ENCODE results near the gene TREML1.

TREML1 gene

DNA sequence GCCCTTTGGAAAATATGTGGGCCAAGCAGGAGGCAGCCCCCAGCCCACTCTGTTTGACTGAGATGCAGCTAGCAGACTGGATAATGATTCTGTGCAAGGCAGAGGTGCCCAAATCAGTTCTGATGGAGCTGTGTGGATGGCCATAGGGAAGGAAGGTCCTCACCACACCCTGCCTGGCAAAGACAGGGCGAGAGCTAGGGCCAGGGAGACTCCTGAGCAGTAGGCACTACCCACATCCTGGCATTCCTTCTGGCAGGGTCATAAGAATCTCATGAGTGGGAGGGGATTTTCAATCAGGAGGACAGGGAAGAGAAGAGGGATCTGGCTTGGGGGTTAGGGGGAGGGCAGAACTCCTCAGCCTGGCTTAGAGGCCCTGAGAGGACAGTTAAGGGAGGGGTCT, 27.4 kb upstream of the TREML1 start:
- TF ChIP-seq, protein P1, sequence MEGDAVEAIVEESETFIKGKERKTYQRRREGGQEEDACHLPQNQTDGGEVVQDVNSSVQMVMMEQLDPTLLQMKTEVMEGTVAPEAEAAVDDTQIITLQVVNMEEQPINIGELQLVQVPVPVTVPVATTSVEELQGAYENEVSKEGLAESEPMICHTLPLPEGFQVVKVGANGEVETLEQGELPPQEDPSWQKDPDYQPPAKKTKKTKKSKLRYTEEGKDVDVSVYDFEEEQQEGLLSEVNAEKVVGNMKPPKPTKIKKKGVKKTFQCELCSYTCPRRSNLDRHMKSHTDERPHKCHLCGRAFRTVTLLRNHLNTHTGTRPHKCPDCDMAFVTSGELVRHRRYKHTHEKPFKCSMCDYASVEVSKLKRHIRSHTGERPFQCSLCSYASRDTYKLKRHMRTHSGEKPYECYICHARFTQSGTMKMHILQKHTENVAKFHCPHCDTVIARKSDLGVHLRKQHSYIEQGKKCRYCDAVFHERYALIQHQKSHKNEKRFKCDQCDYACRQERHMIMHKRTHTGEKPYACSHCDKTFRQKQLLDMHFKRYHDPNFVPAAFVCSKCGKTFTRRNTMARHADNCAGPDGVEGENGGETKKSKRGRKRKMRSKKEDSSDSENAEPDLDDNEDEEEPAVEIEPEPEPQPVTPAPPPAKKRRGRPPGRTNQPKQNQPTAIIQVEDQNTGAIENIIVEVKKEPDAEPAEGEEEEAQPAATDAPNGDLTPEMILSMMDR (IDR thresholded peaks at IDR 0.05; ENCODE audit: unreplicated experiment in 3 of 3), result no peak
- H3K9me3 Mint-ChIP-seq, result no peaks in the 10 kb centered on the region

DNA sequence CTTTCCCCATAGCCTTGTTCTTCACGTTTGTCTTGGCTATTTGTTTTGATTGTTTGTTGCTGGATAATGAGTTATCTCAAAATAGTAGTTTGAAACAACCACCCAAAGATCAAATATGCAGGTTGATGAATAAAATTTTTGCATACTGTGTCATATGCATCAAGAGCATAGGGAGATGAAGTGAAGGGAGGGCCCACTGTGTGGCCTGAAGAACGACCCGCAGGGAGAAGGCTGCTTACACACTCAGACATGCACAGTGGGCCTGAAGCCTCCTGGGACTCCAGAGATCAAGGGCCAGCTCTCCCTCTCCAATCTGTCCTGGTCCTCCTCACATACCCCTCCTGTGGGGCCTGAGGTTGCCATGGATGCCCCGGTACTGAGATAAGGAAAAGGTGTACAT, 25.0 kb upstream of the TREML1 start:
- H3K27ac Mint-ChIP-seq, result no peak overlapping the region
- no peaks in the 10 kb centered on the region for H3K36me3 Mint-ChIP-seq (ENCODE audit: low read depth)
- TF ChIP-seq, protein P1 (IDR thresholded peaks at IDR 0.05; ENCODE audit: unreplicated experiment in 3 of 3), result no peak
- H3K27me3 Mint-ChIP-seq (ENCODE audit: low read depth), result peaks cover 18% of the 10 kb centered on the region
- no peaks in the 10 kb centered on the region for H3K4me1 Mint-ChIP-seq
- H3K4me3 Mint-ChIP-seq, result no peak overlapping the region
- no peaks in the 10 kb centered on the region for H3K9me3 Mint-ChIP-seq

More for the DNA sequence above, 27.4 kb upstream of the TREML1 start:
- peaks cover 10% of the 10 kb centered on the region for H3K27me3 Mint-ChIP-seq (ENCODE audit: low read depth)
- no peaks in the 10 kb centered on the region for H3K36me3 Mint-ChIP-seq (ENCODE audit: low read depth)
- H3K4me1 Mint-ChIP-seq, result no peaks in the 10 kb centered on the region
- no peak overlapping the region for H3K4me3 Mint-ChIP-seq
- no peak overlapping the region for H3K27ac Mint-ChIP-seq

DNA sequence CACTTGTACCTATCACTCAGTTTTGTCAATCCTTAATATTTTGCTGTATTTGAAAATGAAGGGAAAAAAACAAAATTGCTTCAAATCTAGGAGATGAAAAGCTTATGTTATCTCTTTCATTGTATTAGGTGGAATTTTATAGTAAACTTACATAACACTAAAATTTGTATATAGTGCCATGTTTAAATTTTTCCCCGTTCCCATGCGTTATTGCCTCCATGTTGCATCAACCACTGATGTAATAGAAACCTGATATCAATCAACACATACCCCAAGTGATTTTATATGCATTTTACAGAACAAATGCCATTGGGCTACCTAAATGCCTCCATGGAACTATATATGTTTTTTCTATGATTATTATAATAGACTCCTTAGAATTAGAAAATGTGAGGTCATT, 23.5 kb upstream of the TREML1 start:
- no peaks in the 10 kb centered on the region for H3K9me3 Mint-ChIP-seq
- peaks cover 18% of the 10 kb centered on the region for H3K27me3 Mint-ChIP-seq (ENCODE audit: low read depth)
- no peak overlapping the region for H3K4me3 Mint-ChIP-seq
- no peaks in the 10 kb centered on the region for H3K4me1 Mint-ChIP-seq
- no peaks in the 10 kb centered on the region for H3K36me3 Mint-ChIP-seq (ENCODE audit: low read depth)
- no peak overlapping the region for H3K27ac Mint-ChIP-seq
- TF ChIP-seq, protein P1 (IDR thresholded peaks at IDR 0.05; ENCODE audit: unreplicated experiment in 3 of 3), result no peak

DNA sequence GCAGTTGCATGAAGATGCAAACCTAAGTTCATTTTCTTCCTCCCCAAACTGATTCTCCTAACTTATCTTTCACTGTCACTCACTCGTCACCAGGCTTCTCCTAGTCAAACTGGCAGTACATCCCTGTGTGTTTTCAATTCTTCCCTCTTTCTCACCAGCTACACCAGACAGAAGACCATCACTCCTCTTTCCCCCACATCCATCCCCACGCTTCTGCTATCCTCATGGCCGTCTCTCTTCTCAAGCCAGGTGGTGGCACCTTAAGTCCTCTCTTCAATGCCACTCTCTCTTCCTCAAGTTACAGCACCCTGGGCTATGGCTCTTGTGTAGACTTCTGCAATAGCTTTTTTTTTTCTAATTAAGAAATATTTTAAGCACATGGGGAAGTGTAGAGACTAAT, 23.1 kb upstream of the TREML1 start:
- TF ChIP-seq, protein P1 (IDR thresholded peaks at IDR 0.05; ENCODE audit: unreplicated experiment in 3 of 3), result no peak
- Mint-ChIP-seq H3K4me1 (no peaks in the 10 kb centered on the region), H3K4me3 (no peak overlapping the region), H3K36me3 (ENCODE audit: low read depth) (no peaks in the 10 kb centered on the region), H3K27ac (no peak overlapping the region), H3K9me3 (no peaks in the 10 kb centered on the region), H3K27me3 (ENCODE audit: low read depth) (peaks cover 18% of the 10 kb centered on the region)

DNA sequence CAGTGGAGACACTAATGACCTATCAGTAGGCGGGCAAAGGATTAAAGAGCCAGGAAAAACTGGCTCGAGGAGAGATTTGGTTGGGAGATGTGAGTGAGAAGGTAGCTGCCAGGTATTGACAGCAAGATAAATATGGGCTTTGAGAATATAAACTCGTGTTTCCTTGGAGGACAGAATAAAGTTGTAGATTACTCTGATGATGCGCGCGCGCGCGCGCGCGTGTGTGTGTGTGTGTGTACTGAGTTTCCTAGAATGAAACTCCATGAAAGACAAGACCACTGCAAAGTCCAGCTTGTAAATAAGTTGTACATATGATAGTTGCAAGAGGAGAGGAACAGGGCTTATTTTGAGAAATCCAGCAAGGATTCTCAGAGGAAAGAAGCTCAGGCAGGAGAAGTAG, 22.0 kb upstream of the TREML1 start:
- H3K27me3 Mint-ChIP-seq (ENCODE audit: low read depth), result peaks cover 23% of the 10 kb centered on the region
- H3K4me3 Mint-ChIP-seq, result no peak overlapping the region
- no peak overlapping the region for H3K27ac Mint-ChIP-seq
- no peaks in the 10 kb centered on the region for H3K36me3 Mint-ChIP-seq (ENCODE audit: low read depth)
- H3K4me1 Mint-ChIP-seq, result no peaks in the 10 kb centered on the region
- TF ChIP-seq, protein P1 (IDR thresholded peaks at IDR 0.05; ENCODE audit: unreplicated experiment in 3 of 3), result no peak
- H3K9me3 Mint-ChIP-seq, result no peaks in the 10 kb centered on the region

DNA sequence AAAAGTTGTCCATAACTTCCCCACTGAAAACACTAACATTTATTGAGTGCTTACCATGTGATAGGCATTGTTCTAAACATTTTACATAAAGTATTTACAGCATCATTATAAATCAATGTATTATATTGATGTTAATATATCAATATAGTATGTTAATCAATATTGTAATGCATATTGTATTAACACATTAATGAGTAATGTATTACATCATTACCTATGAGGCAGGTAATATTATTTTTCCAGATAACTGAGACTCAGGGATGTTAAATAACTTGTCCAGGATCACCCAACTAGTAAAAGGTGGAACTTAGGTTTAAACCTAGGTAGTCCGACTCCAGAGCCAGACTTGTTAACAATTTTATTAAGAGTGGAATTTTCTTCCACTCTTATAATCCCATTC, 20.9 kb upstream of the TREML1 start:
- H3K27ac Mint-ChIP-seq, result no peak overlapping the region
- H3K4me3 Mint-ChIP-seq, result no peak overlapping the region
- peaks cover 23% of the 10 kb centered on the region for H3K27me3 Mint-ChIP-seq (ENCODE audit: low read depth)
- no peaks in the 10 kb centered on the region for H3K9me3 Mint-ChIP-seq
- H3K4me1 Mint-ChIP-seq, result no peaks in the 10 kb centered on the region
- H3K36me3 Mint-ChIP-seq (ENCODE audit: low read depth), result no peaks in the 10 kb centered on the region
- TF ChIP-seq, protein P1 (IDR thresholded peaks at IDR 0.05; ENCODE audit: unreplicated experiment in 3 of 3), result no peak
